Tibial artery (tissue), 4 donors: ENCODE measurements around the gene RXFP1.

Experiments used
- DNase-seq, 2 donors: peaks; one replicate each; pipeline ENCODE4 v3.0.0-alpha.2; 2019
- H3K27ac ChIP-seq, 2 donors: fragments of 200-600 bp; sonication (generic) in 1 of 2; 1 replicate in 1 of 2; 2 replicates in 1 of 2; pipeline ENCODE4 v1.5.1; 2018 to 2019; ENCODE audit warnings: mild to moderate bottlenecking in 1 of 2
- H3K27me3 ChIP-seq, 2 donors: fragments of 200-600 bp; sonication (generic) in 1 of 2; one replicate each; pipeline versions ENCODE4 v1.5.1 to v1.6.0; 2016 to 2019
- H3K36me3 ChIP-seq, 3 donors: fragments of 200-600 bp; sonication (generic) in 2 of 3; one replicate each; pipeline ENCODE4 v1.5.1; 2016 to 2019; ENCODE audit warnings: mild to moderate bottlenecking in 2 of 3
- H3K4me1 ChIP-seq, 4 donors: fragments of 200-600 bp; sonication (generic) in 2 of 4; 1 replicate in 3 of 4; 2 replicates in 1 of 4; pipeline ENCODE4 v1.5.1; 2016 to 2019
- H3K4me3 ChIP-seq, 2 donors: fragments of 200-600 bp; sonication (generic) in 1 of 2; 1 replicate in 1 of 2; 2 replicates in 1 of 2; pipeline ENCODE4 v1.5.1; 2018 to 2019; ENCODE audit warnings: mild to moderate bottlenecking in 2 of 2
- H3K9me3 ChIP-seq, 3 donors: fragments of 200-600 bp; sonication (generic) in 1 of 3; one replicate each; pipeline ENCODE4 v1.5.1; 2016 to 2019
- CTCF ChIP-seq, 2 experiments: fragments of 200-600 bp in 1 of 2; fragments of 450-650 bp in 1 of 2; IDR thresholded peaks; one replicate each; pipeline ENCODE4 v1.5.1; 2017 to 2019; ENCODE audit warnings: antibody characterized with exemption in 2 of 2, mild to moderate bottlenecking in 1 of 2, moderate library complexity in 1 of 2
- intact Hi-C: fragments of 100-400 bp; cut with DNase I; formaldehyde crosslinking; loops from one replicate; pipeline ENCODE4 v1.15.0; 2023; ENCODE audit warnings: low total_unique reads

Gene RXFP1

GRCh38 chr4:158606969-158607368 is 85.3 kb downstream of the RXFP1 start:
- intact Hi-C loops = no loop called here

GRCh38 chr4:158609116-158609515 is 87.4 kb downstream of the RXFP1 start:
- no peak for DNase-seq
- Histone ChIP-seq H3K36me3 (no peaks in the 10 kb centered on the region), H3K4me1 (no peaks in the 10 kb centered on the region), H3K27ac (no peak overlapping the region), H3K4me3 (no peak overlapping the region), H3K9me3 (no peaks in the 10 kb centered on the region), H3K27me3 (no peaks in the 10 kb centered on the region)
- intact Hi-C loops = no loop called here
- no peak for TF ChIP-seq CTCF (IDR thresholded peaks at IDR 0.05)

More at GRCh38 chr4:158606969-158607368, 85.3 kb downstream of the RXFP1 start:
- Histone ChIP-seq H3K27me3 (no peaks in the 10 kb centered on the region), H3K9me3 (no peaks in the 10 kb centered on the region), H3K27ac (no peak overlapping the region), H3K4me1 (no peaks in the 10 kb centered on the region), H3K4me3 (no peak overlapping the region), H3K36me3 (no peaks in the 10 kb centered on the region)
- no peak for DNase-seq
- no peak for TF ChIP-seq CTCF (IDR thresholded peaks at IDR 0.05)

GRCh38 chr4:158610790-158611189 is 89.1 kb downstream of the RXFP1 start:
- Histone ChIP-seq H3K27ac (no peak overlapping the region), H3K4me3 (no peak overlapping the region)
- intact Hi-C loops = loop anchor here (10.0 kb wide), 1 partner anchor 126 kb away; no protein-coding TSS in a partner anchor

GRCh38 chr4:158613046-158613445 is 91.4 kb downstream of the RXFP1 start:
- intact Hi-C loops = loop anchor here (10.0 kb wide), 1 partner anchor 128 kb away; no protein-coding TSS in a partner anchor
- Histone ChIP-seq H3K36me3 (no peaks in the 10 kb centered on the region), H3K4me1 (no peaks in the 10 kb centered on the region), H3K27me3 (no peaks in the 10 kb centered on the region), H3K27ac (no peak overlapping the region), H3K4me3 (no peak overlapping the region), H3K9me3 (no peaks in the 10 kb centered on the region)
- TF ChIP-seq CTCF (IDR thresholded peaks at IDR 0.05) = no peak
- DNase-seq = no peak

More at GRCh38 chr4:158610790-158611189, 89.1 kb downstream of the RXFP1 start:
- no peaks in the 10 kb centered on the region for H3K4me1 ChIP-seq
- no peaks in the 10 kb centered on the region for H3K36me3 ChIP-seq
- DNase-seq = no peak
- no peaks in the 10 kb centered on the region for H3K27me3 ChIP-seq
- no peak for TF ChIP-seq CTCF (IDR thresholded peaks at IDR 0.05)
- no peaks in the 10 kb centered on the region for H3K9me3 ChIP-seq

GRCh38 chr4:158617956-158618355 is 96.3 kb downstream of the RXFP1 start:
- TF ChIP-seq CTCF (IDR thresholded peaks at IDR 0.05) = no peak
- no peak for DNase-seq
- Histone ChIP-seq H3K36me3 (no peaks in the 10 kb centered on the region), H3K27me3 (no peaks in the 10 kb centered on the region), H3K9me3 (no peaks in the 10 kb centered on the region), H3K4me3 (no peak overlapping the region), H3K27ac (no peak overlapping the region), H3K4me1 (no peaks in the 10 kb centered on the region)
- intact Hi-C loops = loop anchor here (10.0 kb wide), 1 partner anchor 133 kb away; no protein-coding TSS in a partner anchor

GRCh38 chr4:158621729-158622128 is 100.0 kb downstream of the RXFP1 start:
- H3K36me3 ChIP-seq = no peaks in the 10 kb centered on the region
- intact Hi-C loops = loop anchor here (5.0 to 10.0 kb wide), 2 partner anchors 369 to 637 kb away; no protein-coding TSS in a partner anchor
- peaks cover 0 to 16% (median 0%) of the 10 kb centered on the region in 4 donors for H3K4me1 ChIP-seq

More at GRCh38 chr4:158621729-158622128, 100.0 kb downstream of the RXFP1 start:
- no peak overlapping the region for H3K4me3 ChIP-seq
- no peak overlapping the region for H3K27ac ChIP-seq
- TF ChIP-seq CTCF (IDR thresholded peaks at IDR 0.05) = no peak
- no peaks in the 10 kb centered on the region for H3K27me3 ChIP-seq
- no peaks in the 10 kb centered on the region for H3K9me3 ChIP-seq
- DNase-seq = no peak
